GM12875 (cell line): ENCODE measurements around the gene CTNND2.

Experiments
- H3K4me3 ChIP-seq: one replicate; pipeline ENCODE4 v1.5.1; 2011; ENCODE audit warnings: low read depth, low read length, control low read depth
- TF ChIP-seq, protein P1 (sequence below): IDR thresholded peaks from 2 replicates; pipeline ENCODE4 v1.5.1; 2011; ENCODE audit warnings: low read depth, mild to moderate bottlenecking, control low read depth, inconsistent platforms, low read length, moderate library complexity, borderline replicate concordance; ENCODE audit not compliant: insufficient read depth

CTNND2 gene

DNA sequence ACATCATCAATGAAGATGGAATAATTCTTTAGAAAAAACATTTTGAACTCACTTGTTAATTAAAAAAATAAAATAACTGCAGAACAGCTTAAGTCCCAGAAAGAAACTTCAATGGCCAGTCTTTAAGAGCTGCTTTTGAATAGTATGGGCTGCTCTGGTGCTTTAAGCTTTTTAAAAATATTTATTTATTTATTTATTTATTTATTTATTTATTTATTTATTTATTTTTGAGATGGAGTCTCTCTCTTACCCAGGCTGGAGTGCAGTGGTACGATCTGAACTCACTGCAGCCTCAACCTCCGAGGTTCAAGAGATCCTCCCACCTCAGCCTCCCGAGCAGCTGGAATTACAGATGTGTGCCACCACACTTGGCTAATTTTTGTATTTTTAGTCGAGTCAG is 626.9 kb downstream of the CTNND2 start:
- TF ChIP-seq, protein P1, sequence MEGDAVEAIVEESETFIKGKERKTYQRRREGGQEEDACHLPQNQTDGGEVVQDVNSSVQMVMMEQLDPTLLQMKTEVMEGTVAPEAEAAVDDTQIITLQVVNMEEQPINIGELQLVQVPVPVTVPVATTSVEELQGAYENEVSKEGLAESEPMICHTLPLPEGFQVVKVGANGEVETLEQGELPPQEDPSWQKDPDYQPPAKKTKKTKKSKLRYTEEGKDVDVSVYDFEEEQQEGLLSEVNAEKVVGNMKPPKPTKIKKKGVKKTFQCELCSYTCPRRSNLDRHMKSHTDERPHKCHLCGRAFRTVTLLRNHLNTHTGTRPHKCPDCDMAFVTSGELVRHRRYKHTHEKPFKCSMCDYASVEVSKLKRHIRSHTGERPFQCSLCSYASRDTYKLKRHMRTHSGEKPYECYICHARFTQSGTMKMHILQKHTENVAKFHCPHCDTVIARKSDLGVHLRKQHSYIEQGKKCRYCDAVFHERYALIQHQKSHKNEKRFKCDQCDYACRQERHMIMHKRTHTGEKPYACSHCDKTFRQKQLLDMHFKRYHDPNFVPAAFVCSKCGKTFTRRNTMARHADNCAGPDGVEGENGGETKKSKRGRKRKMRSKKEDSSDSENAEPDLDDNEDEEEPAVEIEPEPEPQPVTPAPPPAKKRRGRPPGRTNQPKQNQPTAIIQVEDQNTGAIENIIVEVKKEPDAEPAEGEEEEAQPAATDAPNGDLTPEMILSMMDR = no peak
- H3K4me3 ChIP-seq = no peak overlapping the region

DNA sequence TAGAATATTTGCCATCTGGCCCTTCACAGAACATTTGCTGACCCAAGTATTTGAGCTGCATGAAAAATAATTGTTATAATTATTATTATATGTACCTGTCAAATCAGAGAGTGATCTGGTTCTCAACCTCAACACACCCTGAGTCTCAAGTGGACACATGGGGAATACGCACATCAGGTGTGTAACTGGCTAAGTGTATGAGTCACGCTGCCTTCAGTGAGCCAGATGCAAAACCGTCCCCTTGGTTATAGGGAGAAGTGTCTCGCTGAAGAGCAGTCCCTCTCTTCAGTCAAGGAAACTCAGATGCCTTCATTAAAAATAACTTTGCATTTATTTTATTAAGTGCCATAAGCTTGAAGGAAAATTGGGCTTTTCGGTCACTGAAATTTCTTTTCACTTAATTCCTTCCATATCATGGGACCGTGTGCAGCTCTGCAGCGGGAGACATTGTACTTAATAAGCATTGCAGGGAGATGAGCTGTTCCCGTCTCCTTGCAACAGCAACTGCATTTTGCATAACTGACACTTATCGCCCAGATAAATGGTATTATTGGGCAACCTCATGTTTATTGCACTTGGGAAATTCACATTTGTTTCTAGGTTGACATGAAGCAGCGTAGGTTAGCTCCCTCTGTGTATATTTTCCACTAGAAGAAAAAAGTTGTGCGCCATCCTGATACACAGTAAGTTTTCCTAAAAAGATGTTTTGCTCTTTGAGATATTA is 630.9 kb downstream of the CTNND2 start:
- TF ChIP-seq, protein P1 = no peak
- H3K4me3 ChIP-seq = no peak overlapping the region

DNA sequence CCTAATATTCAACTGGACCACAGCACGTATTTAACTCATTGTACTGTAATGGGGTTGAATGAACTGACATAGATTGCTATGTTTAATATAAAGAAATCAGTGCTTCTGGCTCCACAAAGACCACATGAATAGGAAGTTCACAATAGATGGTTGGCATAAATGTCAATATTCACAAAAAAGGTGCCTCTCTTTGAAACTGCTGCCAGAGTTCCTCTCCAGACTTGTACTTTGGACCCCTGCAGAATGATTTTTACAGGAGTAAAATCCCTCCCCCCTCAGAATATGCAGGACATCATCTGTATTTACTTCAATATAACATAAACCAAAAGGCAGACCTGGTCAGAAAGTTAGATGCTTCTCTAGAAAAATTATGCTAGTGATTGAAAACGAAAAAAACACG is 634.7 kb downstream of the CTNND2 start:
- H3K4me3 ChIP-seq = no peak overlapping the region
- TF ChIP-seq, protein P1 = no peak

DNA sequence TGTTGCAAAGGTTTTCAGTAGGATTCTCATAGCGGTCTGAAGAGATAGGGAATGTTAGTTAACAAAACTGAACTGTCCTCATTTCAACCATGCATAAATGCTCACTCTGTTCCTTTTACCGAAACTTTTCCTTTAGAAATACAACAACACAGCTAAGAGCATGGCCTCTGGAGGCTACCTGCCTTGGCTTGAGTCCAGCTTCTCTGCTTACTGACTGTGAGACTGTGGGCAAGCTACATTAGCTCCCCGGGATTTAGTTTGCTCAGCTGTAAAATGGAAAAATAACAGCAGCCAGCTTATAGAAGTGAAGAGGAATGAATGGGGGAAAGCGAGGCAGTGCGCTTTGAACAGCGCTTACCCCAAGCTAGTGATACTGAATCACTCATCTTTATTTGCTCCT is 635.4 kb downstream of the CTNND2 start:
- TF ChIP-seq, protein P1 = no peak
- H3K4me3 ChIP-seq = no peak overlapping the region

DNA sequence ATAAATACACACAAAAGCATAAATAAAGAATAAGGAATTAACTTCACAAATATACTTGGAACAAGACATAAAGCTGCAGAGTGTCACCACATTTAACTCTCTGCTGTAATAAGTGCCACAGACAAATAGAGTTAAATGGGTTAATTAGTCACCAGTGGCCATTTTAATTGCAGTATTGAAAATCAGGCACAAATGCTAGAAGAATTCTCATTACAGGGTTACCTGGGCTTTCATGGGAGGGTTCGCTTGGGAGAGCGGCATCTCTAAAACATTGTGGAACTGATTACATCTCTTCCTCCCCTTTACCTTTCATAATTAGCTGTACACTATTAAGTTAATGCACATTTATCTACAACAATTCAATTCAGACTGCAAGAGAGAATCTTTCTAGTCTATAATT is 637.9 kb downstream of the CTNND2 start:
- TF ChIP-seq, protein P1 = no peak
- no peak overlapping the region for H3K4me3 ChIP-seq

DNA sequence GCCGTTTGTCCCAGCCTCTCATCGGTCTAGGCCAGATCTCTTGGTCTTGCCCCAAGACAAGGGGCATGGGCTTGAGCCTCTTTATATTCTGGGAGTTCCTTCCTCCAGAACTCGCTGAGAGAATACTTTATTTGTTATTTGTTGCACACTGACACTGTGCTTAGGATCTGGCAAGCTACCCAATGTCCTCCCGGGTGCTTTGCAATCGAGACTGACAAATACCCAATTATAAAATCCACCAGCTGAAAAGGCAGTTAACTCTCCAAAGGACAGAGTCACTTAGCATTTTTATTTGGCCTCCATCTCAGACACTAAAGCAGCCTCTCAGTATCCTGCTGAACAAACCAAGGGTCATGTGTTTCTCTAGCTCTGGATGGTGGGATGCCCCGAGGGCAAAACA is 643.0 kb downstream of the CTNND2 start:
- TF ChIP-seq, protein P1 = no peak
- no peak overlapping the region for H3K4me3 ChIP-seq

DNA sequence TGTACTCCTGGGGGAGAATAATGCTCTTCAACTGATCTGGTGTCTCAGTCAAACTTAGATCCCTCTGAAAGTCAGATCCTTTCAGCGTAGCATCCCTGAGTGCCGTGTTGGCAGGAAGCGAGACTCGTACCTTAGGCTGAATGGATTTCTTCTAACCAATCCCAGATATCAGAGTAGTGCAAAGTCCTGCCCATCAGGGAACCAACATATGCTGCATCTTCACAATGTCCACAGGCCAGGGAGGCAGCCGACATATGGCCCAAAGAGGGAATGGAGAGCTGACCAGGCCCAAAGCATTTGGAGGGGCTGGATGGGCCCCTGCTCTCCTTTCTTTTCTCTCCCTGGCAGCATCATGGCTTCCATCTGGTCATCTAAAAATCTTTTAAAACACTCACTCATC is 646.2 kb downstream of the CTNND2 start:
- TF ChIP-seq, protein P1 = no peak
- H3K4me3 ChIP-seq = no peak overlapping the region
